Stimulated activated CD8-positive, alpha-beta memory T cell treated with anti-CD3 and anti-CD28 coated beads, Interleukin-15, amount 100 ng/mL, for 24 hours (primary cell): ENCODE results near the gene NT5M.
"Not testable (repeated sequence)": the region's sequence is repeated elsewhere in the genome, so short reads cannot be mapped to it uniquely, and the experiment has no call there.

ENCODE experiments used
- DNase-seq: peaks from one replicate; pipeline ENCODE4 v3.0.0-alpha.2; 2020; ENCODE audit warnings: low read depth

The NT5M gene

DNA sequence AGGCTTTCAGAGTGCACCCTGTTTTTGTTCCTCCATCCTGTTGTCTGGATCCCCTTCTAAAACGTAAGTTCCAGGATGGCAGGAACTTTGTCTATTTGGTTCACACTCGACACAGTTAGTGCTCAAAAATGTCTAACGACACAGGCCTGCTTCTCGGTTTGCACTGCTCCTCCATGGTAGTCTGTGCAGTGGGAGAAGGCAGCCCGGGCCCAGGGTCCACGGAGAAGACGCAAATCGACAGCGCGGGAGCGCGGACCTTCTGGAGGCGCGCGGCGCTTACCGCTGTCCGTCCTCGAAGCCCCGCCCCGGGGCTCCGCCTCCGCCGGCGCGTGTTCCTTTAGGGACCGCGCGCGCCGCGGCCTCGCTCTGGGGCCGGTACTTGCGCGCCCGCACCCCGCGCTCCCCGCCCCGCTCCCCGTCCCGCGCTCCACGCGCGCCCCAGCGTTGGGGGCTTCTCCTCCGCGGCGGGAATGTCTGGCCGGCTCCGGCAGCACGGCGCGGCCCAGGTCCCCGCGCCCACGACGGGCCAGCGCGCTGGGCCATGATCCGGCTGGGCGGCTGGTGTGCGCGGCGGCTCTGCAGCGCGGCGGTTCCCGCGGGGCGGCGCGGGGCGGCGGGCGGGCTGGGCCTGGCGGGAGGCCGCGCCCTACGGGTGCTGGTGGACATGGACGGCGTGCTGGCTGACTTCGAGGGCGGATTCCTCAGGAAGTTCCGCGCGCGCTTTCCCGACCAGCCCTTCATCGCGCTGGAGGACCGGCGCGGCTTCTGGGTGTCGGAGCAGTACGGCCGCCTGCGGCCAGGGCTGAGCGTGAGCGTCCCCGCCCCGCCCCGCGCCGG is at the start of gene NT5M:
Gene NT5M (plus strand): TSS at position 364 of the 837 bp plus-strand sequence. CDS start 178 bp downstream, at position 542.
- peak; percentile 56 for DNase-seq

DNA sequence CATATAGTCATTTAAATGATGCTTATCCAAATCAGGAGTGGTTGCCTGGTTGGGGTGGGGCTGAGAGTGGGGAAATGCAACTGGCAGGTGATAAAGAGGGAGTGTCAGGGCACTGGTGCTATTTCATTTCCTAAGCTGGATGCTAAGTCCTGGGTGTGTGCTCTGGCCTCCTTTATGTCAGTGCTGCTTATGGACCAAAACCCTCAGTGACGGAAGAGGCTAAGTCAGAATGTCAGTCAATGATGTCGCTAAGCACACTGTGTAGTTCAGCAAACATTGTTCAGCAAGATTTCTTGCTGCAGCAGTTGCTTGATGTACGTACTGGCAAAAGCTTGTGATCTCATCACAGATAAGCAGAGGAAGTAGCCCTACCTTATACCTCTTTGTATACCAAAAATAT is 49.8 kb upstream of the NT5M start:
- no peak for DNase-seq

DNA sequence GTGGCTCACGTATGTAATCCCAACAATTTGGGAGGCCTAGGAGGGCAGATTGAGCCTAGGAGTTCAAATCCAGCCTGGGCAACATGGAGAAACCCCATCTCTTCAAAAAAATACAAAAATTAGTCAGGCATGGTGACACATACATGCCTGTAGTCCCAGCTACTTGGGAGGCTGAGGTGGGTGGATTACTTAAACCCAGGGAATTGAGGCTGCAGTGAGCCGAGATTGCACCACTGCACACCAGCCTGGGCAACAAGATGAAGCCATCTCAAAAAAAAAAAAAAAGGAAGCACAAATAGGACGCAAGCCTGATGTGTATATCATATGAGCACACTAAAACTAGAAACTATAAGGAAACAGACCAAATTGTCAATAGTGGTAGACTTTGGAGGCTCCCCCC is 49.1 kb upstream of the NT5M start:
- no peak for DNase-seq

DNA sequence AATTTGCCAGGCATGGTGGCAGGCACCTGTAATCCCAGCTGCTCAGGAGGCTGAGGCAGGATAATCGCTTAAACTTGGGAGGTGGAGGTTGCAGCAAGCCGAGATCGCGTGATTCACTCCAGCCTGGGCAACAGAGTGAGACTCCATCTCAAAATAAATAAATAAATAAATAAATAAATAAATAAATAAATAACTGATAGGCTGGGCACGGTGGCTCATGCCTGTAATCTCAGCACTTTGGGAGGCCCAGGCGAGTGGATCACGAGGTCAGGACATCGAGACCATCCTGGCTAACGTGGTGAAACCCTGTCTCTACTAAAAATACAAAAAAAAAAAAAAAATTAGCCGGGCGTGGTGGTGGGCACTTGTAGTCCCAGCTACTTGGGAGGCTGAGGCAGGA is 47.5 kb upstream of the NT5M start:
- not testable (repeated sequence) for DNase-seq

DNA sequence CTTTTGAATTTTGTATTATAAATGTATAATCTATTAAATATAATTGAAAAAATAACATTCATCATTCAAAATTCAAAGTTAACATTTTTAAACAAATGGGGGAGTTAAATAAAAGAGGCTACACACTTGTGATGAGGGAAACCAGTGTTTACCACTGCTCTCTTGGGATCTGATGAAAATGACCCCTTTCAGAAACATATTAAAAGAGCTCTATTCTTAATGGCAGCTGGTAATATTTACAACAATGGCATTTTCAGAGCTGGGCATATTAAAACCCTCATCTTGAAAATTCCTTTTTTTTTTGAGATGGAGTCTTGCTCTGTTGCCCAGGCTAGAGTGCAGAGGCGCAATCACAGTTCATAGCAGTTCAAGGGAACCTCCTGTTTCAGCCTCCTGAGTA is 46.9 kb upstream of the NT5M start:
- no peak for DNase-seq

DNA sequence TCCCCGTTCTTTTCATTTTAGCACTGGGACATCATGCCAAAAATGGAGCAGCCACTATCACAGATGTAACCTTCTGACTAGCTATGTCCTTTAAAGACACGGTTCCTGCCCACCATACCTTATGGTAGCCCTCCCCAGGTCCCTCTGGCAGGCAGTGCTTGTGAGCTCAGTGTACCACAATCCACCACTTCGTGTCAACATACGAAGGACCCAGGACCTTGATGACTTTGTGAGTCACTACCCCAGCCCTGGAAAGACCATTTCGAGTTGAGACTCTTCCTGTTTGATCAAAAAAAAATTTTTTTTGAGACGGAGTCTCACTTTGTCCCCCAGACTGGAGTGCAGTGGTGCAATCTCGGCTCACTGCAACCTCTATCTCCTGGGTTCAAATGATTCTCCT is 45.2 kb upstream of the NT5M start:
- DNase-seq, result no peak

DNA sequence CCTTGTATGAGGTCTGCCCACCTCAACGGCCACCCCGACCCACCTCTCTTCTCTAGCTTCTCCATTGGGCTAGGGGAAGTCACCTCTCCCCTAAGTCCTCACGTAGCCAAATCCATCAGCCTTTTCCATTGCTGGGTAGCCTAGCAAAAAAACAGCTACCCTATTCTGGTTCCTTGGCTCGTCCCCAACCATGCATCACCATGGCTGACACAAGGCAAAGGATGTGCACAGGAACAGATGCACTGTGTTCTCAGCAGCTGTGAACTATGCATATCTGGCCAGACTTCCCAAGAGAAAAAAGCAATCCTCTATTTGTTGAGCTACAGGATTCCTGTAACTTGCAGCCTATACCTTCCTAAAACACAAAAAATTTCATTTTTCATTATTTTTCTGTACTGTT is 44.2 kb upstream of the NT5M start:
- DNase-seq, result no peak

DNA sequence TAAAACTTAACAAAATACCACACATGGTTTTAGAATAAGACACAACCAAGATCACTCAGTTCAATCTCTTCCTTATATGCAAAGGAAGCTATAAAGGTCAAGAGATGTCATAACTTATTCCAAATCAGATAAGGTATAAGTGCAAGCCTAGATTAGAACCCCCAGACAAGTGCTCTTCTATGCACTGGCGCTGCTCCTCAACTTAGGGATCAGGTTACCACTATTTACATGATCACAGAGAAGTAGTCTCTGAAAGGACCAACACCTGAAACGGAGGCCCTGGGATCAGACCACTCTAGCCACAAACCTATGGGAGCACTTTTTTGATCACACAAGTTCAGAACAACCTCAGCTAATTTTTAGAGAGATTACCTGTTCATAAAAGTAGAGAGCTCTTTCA is 38.7 kb upstream of the NT5M start:
- DNase-seq, result no peak

DNA sequence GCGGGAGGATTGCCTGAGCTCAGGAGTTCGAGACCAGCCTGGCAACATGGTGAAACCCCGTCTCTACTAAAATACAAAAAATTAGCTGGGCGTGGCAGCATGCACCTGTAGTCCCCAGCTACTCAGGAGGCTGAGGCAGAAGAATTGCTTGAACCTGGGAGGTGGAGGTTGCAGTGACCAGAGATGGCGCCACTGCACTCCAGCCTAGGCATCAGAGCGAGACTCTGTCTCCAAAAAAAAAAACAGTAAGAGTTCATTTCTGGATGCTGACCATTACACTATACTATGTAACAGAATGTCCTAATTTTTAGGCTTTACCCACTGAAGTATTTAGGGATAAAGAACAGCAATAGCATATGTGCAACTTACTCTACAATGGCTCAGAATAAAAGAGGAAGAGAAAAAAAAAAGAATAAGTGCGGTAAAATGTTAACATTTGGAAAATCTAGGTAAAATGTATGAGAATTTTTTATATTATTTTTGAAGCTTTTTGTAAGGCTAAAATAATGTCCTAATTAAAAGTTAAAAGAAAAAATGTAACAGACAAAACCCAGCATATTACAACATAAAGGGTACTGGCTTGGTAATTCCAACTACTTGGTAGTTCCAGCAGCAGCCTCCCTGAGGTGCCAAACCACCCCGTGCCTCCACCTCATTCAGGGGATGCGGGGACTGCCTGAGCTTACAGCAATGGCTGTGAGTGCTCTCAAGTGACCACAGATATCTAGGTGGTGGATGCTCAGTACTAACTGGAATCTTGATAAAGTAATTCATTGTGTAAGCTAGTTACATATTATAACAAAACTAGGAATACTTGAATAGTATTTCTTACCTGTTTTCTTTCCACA is 33.0 kb upstream of the NT5M start:
- no peak for DNase-seq

DNA sequence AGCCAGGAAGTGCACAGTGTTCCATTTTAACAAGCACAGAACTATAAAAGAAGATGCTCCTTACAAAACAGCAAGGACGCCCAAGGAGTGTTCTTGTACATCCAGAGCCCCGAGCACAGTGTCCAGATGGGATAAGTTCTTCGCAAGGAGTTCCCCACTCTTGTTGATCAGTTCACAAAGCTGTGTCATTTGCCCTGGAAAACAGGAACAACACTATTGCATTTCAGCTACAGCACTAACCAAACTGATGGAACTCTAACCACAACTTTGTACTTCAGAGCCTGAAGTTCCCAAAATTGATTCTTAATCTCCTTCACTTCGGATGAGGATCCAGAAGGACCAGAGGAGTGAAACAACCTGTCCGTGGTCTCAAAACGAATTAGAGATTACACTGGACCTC is 27.2 kb upstream of the NT5M start:
- DNase-seq, result no peak

DNA sequence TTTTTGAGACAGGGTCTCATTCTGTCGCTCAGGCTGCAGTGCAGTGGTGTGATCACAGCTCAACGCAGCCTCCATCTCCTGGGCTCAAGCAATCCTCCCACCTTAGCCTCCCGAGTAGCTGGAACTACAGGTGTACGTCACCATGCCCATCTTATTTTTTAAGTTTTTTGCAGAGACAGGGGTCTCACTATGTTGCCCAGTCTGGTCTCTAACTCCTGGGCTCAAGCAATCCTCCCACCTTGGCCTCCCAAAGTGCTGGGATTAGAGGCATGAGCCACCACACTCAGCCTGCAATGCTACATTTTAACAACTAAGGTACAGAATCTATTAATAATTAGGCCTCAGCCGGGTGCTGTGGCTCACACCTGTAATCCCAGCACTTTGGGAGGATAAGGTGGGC is 25.7 kb upstream of the NT5M start:
- DNase-seq, result not testable (repeated sequence)

DNA sequence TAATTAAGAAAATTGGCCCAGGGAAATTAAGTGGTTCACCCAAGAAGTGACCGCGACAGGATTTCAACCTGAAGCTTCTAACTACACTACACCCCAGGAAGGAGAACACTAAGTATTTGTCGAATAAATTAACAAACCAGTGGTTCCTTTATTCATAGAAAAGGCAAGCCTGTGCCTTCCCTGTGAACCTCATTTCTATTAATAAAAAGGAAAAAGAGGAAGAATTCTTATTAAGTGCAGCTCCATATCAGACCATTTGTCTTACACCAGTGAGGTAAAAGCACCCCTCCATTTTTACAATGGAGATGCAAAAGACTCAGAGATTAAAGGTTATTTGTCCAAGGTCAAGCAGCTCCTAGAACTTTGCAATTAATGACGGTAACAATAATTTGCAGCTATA is 23.9 kb upstream of the NT5M start:
- no peak for DNase-seq

DNA sequence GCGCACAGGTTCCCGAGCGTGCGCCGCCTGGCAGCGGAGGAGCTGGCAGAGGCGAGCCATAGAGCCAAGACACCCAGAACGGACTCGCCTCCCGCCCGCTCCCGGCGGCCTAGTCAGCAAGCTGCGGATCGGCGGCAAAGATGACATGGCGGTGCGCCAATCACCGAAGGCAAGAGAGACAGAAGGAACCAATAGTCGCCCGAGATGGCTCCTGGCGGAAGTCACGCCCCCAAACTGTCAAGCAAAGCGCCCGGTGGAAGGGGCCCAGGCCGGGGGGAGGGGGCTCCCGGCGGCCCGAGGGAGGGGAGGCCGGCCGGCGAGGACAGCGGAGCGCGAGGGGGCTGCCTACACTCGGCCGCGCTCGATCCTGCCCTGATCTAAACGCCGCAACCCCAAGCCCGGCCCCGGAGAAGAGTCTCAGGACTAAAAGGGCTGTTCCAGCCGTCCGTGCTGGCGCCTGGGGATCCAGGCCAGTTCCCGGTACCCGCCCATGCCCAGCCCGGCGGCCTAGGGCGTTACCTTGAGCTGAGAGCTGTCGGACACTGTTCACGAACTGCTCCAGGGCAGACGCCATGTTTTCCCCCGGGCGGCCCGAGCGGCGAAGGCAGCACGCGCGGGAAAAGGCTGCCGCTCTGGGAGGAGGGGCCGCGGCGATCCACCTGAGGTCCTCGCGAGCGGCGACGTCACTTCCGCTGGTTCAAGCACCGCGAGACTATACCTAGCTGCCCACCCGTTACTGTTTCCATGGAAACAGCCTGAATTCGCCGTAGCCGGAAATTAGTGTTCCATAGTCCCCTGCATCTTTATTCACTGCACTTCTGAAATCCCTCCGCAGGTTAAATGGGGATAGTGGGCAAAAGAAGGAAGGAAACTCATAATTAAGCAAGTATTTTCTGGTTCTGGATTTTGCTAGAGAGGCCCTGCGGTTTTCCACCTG is 22.3 kb upstream of the NT5M start, which contains the start of gene COPS3:
Gene COPS3 (minus strand): TSS at position 634 of the 937 bp plus-strand sequence. CDS start 60 bp downstream, at position 574.
- DNase-seq, result peak; percentile 96

DNA sequence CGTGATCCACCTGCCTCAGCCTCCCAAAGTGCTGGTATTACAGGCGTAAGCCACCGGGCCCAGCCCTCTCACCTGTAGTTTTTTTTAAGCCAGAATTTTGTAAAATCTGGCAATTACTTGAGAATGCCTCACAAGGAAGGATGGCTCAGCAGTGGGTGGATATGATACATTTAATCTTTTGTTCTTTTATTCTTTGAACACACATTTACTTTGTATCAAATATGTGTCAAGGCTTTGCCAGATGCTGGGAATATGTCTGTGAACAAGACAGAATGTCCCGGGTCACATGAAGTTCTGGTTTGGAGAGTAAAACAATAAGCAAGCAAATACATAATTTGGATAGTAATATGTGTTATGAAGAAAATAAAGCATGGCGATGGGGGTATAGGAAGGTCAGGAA is 17.2 kb upstream of the NT5M start:
- no peak for DNase-seq

DNA sequence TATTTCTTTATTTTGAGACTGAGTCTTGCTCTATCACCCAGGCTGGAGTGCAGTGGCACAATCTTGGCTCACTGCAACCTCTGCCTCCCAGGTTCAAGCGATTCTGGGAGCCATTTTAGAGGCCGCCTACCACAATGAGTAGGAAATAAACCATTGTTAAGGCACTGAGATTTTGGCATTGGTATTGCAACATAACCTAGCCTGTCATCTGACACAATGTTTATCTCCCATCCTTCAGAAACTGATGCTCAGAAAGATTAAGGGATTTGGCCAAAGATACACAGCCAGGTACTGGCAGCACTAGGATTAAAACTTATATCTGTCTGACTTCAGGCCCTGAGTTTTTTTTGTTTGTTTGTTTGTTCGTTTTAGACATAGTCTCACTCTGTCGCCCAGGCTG is 14.1 kb upstream of the NT5M start:
- no peak for DNase-seq

DNA sequence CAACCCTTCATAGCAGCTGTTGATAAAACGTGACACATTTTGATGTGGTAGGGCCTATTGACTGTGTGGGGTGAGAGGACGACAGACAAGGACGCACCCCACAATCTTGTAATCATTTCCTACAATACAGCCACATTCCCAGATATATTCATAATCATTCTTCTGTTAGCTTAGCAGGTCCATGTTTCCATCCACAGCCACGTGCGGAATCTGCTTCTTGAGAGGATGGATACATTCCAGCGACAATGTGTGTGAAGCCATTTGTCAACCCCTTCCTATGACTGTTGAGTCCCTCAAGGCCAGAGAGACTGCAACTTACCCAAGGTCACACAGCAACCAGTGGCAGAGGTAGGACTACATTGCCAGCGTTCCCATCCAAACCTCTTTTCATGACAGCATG is 13.5 kb upstream of the NT5M start:
- no peak for DNase-seq

DNA sequence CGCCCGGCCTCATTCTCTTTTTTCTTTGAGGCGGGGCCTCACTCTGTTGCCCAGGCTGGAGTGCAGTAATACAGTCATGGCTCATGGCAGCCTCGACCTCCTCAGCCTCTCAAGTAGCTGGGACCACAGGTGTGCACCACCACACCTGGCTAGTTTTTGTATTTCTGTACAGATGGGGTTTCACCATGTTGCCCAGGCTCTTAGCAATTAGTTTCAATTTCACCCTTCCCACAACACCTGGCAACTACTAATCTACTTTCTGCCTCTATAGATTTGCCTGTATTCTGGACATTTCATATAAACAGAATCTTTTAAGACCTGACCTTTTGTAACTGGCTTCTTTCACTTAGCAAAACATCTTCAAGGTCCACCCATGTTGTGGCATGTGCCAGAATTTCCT is 8.0 kb upstream of the NT5M start:
- no peak for DNase-seq

DNA sequence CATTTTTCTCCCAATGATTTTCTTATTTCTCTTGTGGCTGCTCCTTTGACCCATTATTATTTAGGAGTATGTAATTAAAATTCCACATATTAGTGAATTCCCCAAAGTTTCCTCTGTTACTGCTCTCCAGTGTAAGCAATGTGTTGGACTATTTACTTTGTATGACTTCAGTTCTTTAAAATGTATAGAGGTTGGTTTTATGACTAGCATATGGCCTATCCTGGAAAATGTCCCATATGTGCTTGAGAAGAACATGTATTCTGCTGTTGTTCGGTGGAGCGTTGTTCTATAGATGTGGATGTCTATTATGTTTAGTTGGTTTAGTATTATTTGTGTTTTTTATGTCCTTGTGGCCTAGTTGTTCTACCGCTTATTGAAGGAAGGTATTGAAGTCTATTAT is 6.0 kb upstream of the NT5M start:
- DNase-seq, result no peak

DNA sequence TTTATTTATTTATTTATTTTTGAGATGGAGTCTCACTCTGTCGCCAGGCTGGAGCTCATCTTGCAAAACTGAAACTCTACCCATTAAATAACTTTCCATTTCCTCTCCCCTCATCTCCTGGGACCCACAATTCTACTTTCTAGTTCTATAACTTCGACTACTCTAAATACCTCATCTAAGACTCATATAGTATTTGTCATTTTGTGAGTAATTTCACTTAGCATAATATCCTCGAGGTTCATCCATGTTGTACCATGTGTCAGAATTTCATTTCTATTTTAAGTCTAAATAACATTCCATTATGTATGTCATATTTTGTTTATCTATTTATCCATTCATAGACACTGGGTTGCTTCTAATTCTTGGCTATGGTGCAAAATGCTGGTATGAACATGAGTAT is 5.1 kb upstream of the NT5M start:
- DNase-seq, result no peak

DNA sequence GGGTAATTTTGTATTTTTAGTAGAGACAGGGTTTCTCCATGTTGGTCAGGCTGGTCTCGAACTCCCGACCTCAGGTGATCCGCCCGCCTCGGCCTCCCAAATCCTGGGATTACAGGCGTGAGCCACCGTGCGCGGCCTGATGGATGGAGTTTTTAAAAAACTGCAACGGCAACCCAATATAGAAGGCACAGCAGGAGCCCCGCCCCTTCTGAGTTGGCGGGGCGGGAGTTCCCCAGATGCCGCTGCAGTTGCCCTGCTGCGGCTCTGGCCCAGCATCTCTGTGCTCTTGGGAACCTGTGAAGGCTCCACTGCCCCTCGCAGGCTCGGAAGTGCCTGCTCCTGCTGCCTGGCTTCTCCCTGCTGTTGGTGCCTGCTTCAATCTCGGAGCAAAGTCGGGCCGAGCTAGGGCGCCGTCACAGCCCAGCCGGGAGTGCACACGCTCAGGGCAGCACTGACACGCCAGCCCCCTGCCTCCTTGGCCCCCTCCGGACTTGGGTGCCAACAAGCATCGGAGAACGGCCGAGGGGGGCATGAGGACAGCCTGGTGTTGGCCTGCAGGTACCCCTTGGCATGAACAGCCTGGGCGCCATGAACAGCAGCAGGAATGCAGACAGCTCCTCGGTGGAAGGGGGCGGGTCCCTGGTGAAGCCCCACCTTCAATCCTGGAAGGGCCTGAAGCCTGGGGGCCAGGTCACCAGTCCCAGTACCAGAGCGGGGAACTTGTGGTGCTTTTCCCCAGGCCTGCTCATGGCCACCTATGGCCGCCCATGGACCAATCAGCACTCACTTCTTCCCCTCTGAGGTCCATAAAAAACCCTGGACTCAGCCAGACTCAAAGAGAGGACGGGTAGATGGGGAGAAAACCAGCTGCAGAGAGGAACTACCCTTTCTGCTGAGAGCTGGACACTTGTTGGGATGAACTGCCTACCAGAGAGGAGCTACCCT is 2.3 kb upstream of the NT5M start:
- no peak for DNase-seq

DNA sequence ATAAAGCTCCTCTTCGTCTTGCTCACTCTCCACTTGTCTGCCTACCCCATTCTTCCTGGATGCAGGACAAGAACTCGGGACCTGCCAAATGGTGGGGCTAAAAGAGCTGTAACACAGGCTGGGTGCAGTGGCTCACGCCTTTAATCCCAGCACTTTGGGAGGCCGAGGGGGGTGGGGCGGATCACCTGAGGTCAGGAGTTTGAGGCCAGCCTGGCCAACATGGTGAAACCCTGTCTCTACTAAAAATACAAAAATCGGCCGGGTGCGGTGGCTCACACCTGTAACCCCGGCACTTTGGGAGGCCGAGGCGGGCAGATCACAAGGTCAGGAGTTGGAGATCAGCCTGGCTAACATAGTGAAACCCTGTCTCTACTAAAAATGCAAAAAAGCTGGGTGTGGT is 1.5 kb upstream of the NT5M start:
- DNase-seq, result not testable (repeated sequence)
